ENCODE measurements around the gene PPP1R16B.

PPP1R16B gene

GRCh38 chr20:38839563-38839962 lies 34.1 kb downstream of the PPP1R16B start:
- no peaks in the 10 kb centered on the region for H3K9me3 ChIP-seq
- H3K27me3 ChIP-seq: no peaks in the 10 kb centered on the region
- H3K36me3 ChIP-seq: no peaks in the 10 kb centered on the region
- TF ChIP-seq, protein P1, sequence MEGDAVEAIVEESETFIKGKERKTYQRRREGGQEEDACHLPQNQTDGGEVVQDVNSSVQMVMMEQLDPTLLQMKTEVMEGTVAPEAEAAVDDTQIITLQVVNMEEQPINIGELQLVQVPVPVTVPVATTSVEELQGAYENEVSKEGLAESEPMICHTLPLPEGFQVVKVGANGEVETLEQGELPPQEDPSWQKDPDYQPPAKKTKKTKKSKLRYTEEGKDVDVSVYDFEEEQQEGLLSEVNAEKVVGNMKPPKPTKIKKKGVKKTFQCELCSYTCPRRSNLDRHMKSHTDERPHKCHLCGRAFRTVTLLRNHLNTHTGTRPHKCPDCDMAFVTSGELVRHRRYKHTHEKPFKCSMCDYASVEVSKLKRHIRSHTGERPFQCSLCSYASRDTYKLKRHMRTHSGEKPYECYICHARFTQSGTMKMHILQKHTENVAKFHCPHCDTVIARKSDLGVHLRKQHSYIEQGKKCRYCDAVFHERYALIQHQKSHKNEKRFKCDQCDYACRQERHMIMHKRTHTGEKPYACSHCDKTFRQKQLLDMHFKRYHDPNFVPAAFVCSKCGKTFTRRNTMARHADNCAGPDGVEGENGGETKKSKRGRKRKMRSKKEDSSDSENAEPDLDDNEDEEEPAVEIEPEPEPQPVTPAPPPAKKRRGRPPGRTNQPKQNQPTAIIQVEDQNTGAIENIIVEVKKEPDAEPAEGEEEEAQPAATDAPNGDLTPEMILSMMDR (IDR thresholded peaks at IDR 0.05): no peak
- H3K4me3 ChIP-seq (ENCODE audit: low read depth in 1 of 2, low read length in 1 of 2): no peak overlapping the region
- no peak overlapping the region for H3K27ac ChIP-seq
- H3K4me1 ChIP-seq (ENCODE audit: control insufficient read depth in 1 of 2, insufficient read depth in 1 of 2, low read depth in 1 of 2, low read length in 1 of 2): no peaks in the 10 kb centered on the region

GRCh38 chr20:38840053-38840893 lies 34.8 kb downstream of the PPP1R16B start:
- Histone ChIP-seq H3K27ac (no peak overlapping the region), H3K4me3 (ENCODE audit: low read depth in 1 of 2, low read length in 1 of 2) (no peak overlapping the region), H3K9me3 (no peaks in the 10 kb centered on the region), H3K4me1 (ENCODE audit: control insufficient read depth in 1 of 2, insufficient read depth in 1 of 2, low read depth in 1 of 2, low read length in 1 of 2) (no peaks in the 10 kb centered on the region), H3K36me3 (no peaks in the 10 kb centered on the region), H3K27me3 (no peaks in the 10 kb centered on the region)
- TF ChIP-seq, protein P1 (IDR thresholded peaks at IDR 0.05): no peak

- Histone ChIP-seq H3K36me3 (no peaks in the 10 kb centered on the region), H3K9me3 (no peaks in the 10 kb centered on the region), H3K4me1 (ENCODE audit: control insufficient read depth in 1 of 2, insufficient read depth in 1 of 2, low read depth in 1 of 2, low read length in 1 of 2) (no peaks in the 10 kb centered on the region), H3K4me3 (ENCODE audit: low read depth in 1 of 2, low read length in 1 of 2) (no peak overlapping the region), H3K27ac (no peak overlapping the region), H3K27me3 (no peaks in the 10 kb centered on the region)
- TF ChIP-seq, protein P1 (IDR thresholded peaks at IDR 0.05): no peak
These were observed 35.5 kb downstream of the PPP1R16B start for GRCh38 chr20:38840894-38841470.

- Histone ChIP-seq H3K27me3 (no peaks in the 10 kb centered on the region), H3K4me3 (ENCODE audit: low read depth in 1 of 2, low read length in 1 of 2) (no peak overlapping the region), H3K36me3 (no peaks in the 10 kb centered on the region), H3K4me1 (ENCODE audit: control insufficient read depth in 1 of 2, insufficient read depth in 1 of 2, low read depth in 1 of 2, low read length in 1 of 2) (no peaks in the 10 kb centered on the region), H3K27ac (no peak overlapping the region), H3K9me3 (no peaks in the 10 kb centered on the region)
- TF ChIP-seq, protein P1 (IDR thresholded peaks at IDR 0.05): no peak
These were observed 36.1 kb downstream of the PPP1R16B start for GRCh38 chr20:38841570-38841969.

- H3K27ac ChIP-seq: no peak overlapping the region
- TF ChIP-seq, protein P1 (IDR thresholded peaks at IDR 0.05): no peak
- H3K9me3 ChIP-seq: no peaks in the 10 kb centered on the region
- no peaks in the 10 kb centered on the region for H3K36me3 ChIP-seq
- H3K27me3 ChIP-seq: no peaks in the 10 kb centered on the region
- no peak overlapping the region for H3K4me3 ChIP-seq (ENCODE audit: low read depth in 1 of 2, low read length in 1 of 2)
- no peaks in the 10 kb centered on the region for H3K4me1 ChIP-seq (ENCODE audit: control insufficient read depth in 1 of 2, insufficient read depth in 1 of 2, low read depth in 1 of 2, low read length in 1 of 2)
These were observed 36.5 kb downstream of the PPP1R16B start for GRCh38 chr20:38842026-38842425.

Measured in neutrophil (primary cell).